DND-41 (cell line): ENCODE data around the gene NXPH2.

Source experiments
- CTCF ChIP-seq: IDR thresholded peaks from 2 replicates; pipeline ENCODE4 v1.5.1; 2012; ENCODE audit warnings: borderline replicate concordance, low read length, moderate library complexity, mild to moderate bottlenecking; ENCODE audit not compliant: poor library complexity, severe bottlenecking; ENCODE audit errors: extremely low read depth
- EZH2 ChIP-seq: IDR thresholded peaks from 3 replicates; pipeline ENCODE4 v1.6.1; 2012; ENCODE audit warnings: borderline replicate concordance, low read depth, mild to moderate bottlenecking, moderate library complexity, low read length, inconsistent platforms; ENCODE audit not compliant: severe bottlenecking

GRCh38 chr2:138766464-138766863, 13.7 kb downstream of the NXPH2 start:
- TF ChIP-seq CTCF (no peak), EZH2 (no peak)
